Neuronal stem cell (in vitro differentiated cells): Measurements from ENCODE around the gene GRM2. TPM values are rescaled to one million over a fixed set of nuclear protein-coding genes. Genes with fewer than 3 reads are reported as not detected.

Experiments
- DNase-seq: peaks from one replicate; pipeline ENCODE4 v3.0.0-alpha.2; 2013; ENCODE audit warnings: low spot score
- H2AFZ ChIP-seq: one replicate; pipeline ENCODE4 v1.6.1; 2013; ENCODE audit warnings: mild to moderate bottlenecking, low read length, inconsistent platforms
- H2AK5ac ChIP-seq: 2 replicates; pipeline ENCODE4 v1.6.1; 2013; ENCODE audit warnings: low read depth, mild to moderate bottlenecking, inconsistent platforms, low read length, moderate library complexity, mixed read lengths
- H2BK120ac ChIP-seq: 2 replicates; pipeline ENCODE4 v1.6.1; 2013; ENCODE audit warnings: low read depth, mild to moderate bottlenecking, inconsistent platforms, low read length, moderate library complexity, mixed read lengths
- H2BK12ac ChIP-seq: one replicate; pipeline ENCODE4 v1.6.1; 2013; ENCODE audit warnings: low read length, inconsistent platforms
- H2BK15ac ChIP-seq: 2 replicates; pipeline ENCODE4 v1.6.1; 2013; ENCODE audit warnings: mild to moderate bottlenecking, low read length, inconsistent platforms, mixed read lengths
- H2BK5ac ChIP-seq: one replicate; pipeline ENCODE4 v1.6.1; 2013; ENCODE audit warnings: inconsistent platforms, mild to moderate bottlenecking, low read length, moderate library complexity
- H3K14ac ChIP-seq: one replicate; pipeline ENCODE4 v1.6.1; 2013; ENCODE audit warnings: low read length, inconsistent platforms
- H3K18ac ChIP-seq: 2 replicates; pipeline ENCODE4 v1.6.1; 2013; ENCODE audit warnings: low read length, inconsistent platforms
- H3K23ac ChIP-seq: 2 replicates; pipeline ENCODE4 v1.6.1; 2013; ENCODE audit warnings: low read depth, mild to moderate bottlenecking, mixed read lengths, low read length, inconsistent platforms; ENCODE audit not compliant: poor library complexity
- H3K27ac ChIP-seq: replicated peaks from 3 replicates; pipeline ENCODE4 v1.5.1; 2013; ENCODE audit warnings: low read length, inconsistent platforms
- H3K27me3 ChIP-seq, 3 experiments: 2 replicates each; pipeline ENCODE4 v1.6.1; 2013; ENCODE audit warnings: low read length in 3 of 3, mild to moderate bottlenecking in 2 of 3, inconsistent platforms in 1 of 3, low read depth in 1 of 3, mixed read lengths in 1 of 3, moderate library complexity in 1 of 3; ENCODE audit not compliant: control insufficient read depth in 3 of 3, insufficient read depth in 3 of 3
- H3K36me3 ChIP-seq, 2 donors: replicated peaks in 1 of 2; 2 replicates each; pipeline ENCODE4 v1.6.1; 2013; ENCODE audit warnings: low read length in 2 of 2; ENCODE audit not compliant: control insufficient read depth in 2 of 2, insufficient read depth in 2 of 2
- H3K4ac ChIP-seq: 2 replicates; pipeline ENCODE4 v1.6.1; 2013; ENCODE audit warnings: inconsistent platforms, mild to moderate bottlenecking, low read length, moderate library complexity
- H3K4me1 ChIP-seq, 2 donors: 1 replicate in 1 of 2; 2 replicates in 1 of 2; pipeline ENCODE4 v1.6.1; 2013; ENCODE audit warnings: low read length in 2 of 2, low read depth in 1 of 2; ENCODE audit not compliant: control insufficient read depth in 2 of 2, insufficient read depth in 1 of 2
- H3K4me2 ChIP-seq: one replicate; pipeline ENCODE4 v1.6.1; 2013; ENCODE audit warnings: mild to moderate bottlenecking, low read length, inconsistent platforms; ENCODE audit not compliant: insufficient read depth, poor library complexity, severe bottlenecking
- H3K4me3 ChIP-seq, 2 donors: 2 replicates each; pipeline ENCODE4 v1.5.1; 2013; ENCODE audit warnings: low read length in 2 of 2, mild to moderate bottlenecking in 2 of 2, inconsistent platforms in 1 of 2, moderate library complexity in 1 of 2
- H3K79me1 ChIP-seq: one replicate; pipeline ENCODE4 v1.6.1; 2013; ENCODE audit warnings: low read depth, mild to moderate bottlenecking, inconsistent platforms, low read length, moderate library complexity
- H3K9ac ChIP-seq: one replicate; pipeline ENCODE4 v1.6.1; 2013; ENCODE audit warnings: mild to moderate bottlenecking, low read depth, low read length, inconsistent platforms; ENCODE audit not compliant: poor library complexity
- H3K9me3 ChIP-seq, 2 donors: replicated peaks in 1 of 2; 2 replicates each; pipeline versions ENCODE3 to v1.6.1; 2013; ENCODE audit warnings: low read length in 2 of 2, mild to moderate bottlenecking in 2 of 2, inconsistent platforms in 1 of 2, low read depth in 1 of 2, mixed read lengths in 1 of 2, moderate library complexity in 1 of 2; ENCODE audit not compliant: control insufficient read depth in 2 of 2, insufficient read depth in 1 of 2
- H4K8ac ChIP-seq: one replicate; pipeline ENCODE4 v1.6.1; 2013; ENCODE audit warnings: low read depth, mild to moderate bottlenecking, inconsistent platforms, low read length, moderate library complexity
- H4K91ac ChIP-seq: one replicate; pipeline ENCODE4 v1.6.1; 2013; ENCODE audit warnings: low read length, low read depth, mild to moderate bottlenecking, inconsistent platforms; ENCODE audit not compliant: poor library complexity
- WGBS, 2 donors: extraction: QIAGEN DNeasy Blood & Tissue Kit; methylation state at CpG; one replicate each; pipeline ENCODE4 v1.1.7; 2013; ENCODE audit warnings: missing lambda C conversion rate in 2 of 2, mixed read lengths in 1 of 2; ENCODE audit not compliant: insufficient read length in 2 of 2, insufficient replicate concordance in 1 of 2; ENCODE audit errors: extremely low coverage in 2 of 2; 5-methylcytosine and 5-hydroxymethylcytosine counted together
- polyA plus RNA-seq, 2 experiments: library from polyadenylated mRNA; stranded (reverse); fragments of 200-250 nt; gene quantifications; one replicate each; pipeline ENCODE4 v1.2.3, GENCODE V29; 2013

Gene GRM2
- polyA plus RNA-seq (2013, experiment 1 of 2): 4.7 TPM
- polyA plus RNA-seq (2013, experiment 2 of 2): 4.3 TPM

- H3K27ac ChIP-seq: no peak within 1 kb of the TSS
- no peak within 1 kb of the TSS for H2BK15ac ChIP-seq
- H2AFZ ChIP-seq: peak within 1 kb of the TSS; percentile 92
- peak within 1 kb of the TSS; percentile 97 for H3K18ac ChIP-seq
- H3K14ac ChIP-seq: peak within 1 kb of the TSS; percentile 83
- H3K4ac ChIP-seq: no peak within 1 kb of the TSS
- no CpG with 5 or more reads among the region's 69 CpGs for WGBS, 2 donors
- H3K23ac ChIP-seq: peak within 1 kb of the TSS; percentile 0
- H3K9me3 ChIP-seq: no peaks in the 10 kb centered on the region
- DNase-seq: peak; percentile 89
- H2BK12ac ChIP-seq: no peak within 1 kb of the TSS
- peak within 1 kb of the TSS; percentile 54 to 86 for H3K4me3 ChIP-seq
- peak within 1 kb of the TSS; percentile 59 for H3K4me2 ChIP-seq
- H3K79me1 ChIP-seq: peaks cover 4% of the 10 kb centered on the region
- no peak within 1 kb of the TSS for H4K91ac ChIP-seq
- peak within 1 kb of the TSS; percentile 73 for H2AK5ac ChIP-seq
- H3K9ac ChIP-seq: peak within 1 kb of the TSS; percentile 90
- no peak within 1 kb of the TSS for H2BK5ac ChIP-seq
- H3K36me3 ChIP-seq: no peaks in the 10 kb centered on the region
- H3K27me3 ChIP-seq: peaks cover 0 to 16% (median 15%) of the 10 kb centered on the region in 3 experiments
- peaks cover 29 to 33% of the 10 kb centered on the region in 2 donors for H3K4me1 ChIP-seq
- H2BK120ac ChIP-seq: no peak within 1 kb of the TSS
- H4K8ac ChIP-seq: no peak within 1 kb of the TSS
These were observed at the start of gene GRM2 for GRCh38 chr3:51706788-51707731. GRM2 (plus strand) TSS chr3:51707068; CDS start chr3:51708984, 1,916 bp downstream.

GRCh38 chr3:51657234-51657633 is 49.6 kb upstream of the GRM2 start:
- no peak for DNase-seq
- no peak overlapping the region for H2AK5ac ChIP-seq
- H3K27ac ChIP-seq: no peak overlapping the region
- H2BK5ac ChIP-seq: no peak overlapping the region
- WGBS, 2 donors: no CpG with 5 or more reads among the region's 3 CpGs
- H3K23ac ChIP-seq: no peak overlapping the region
- no peaks in the 10 kb centered on the region for H3K9me3 ChIP-seq
- H2AFZ ChIP-seq: no peak overlapping the region
- no peak overlapping the region for H3K18ac ChIP-seq
- H3K9ac ChIP-seq: no peak overlapping the region
- no peak overlapping the region for H4K91ac ChIP-seq
- H3K79me1 ChIP-seq: no peaks in the 10 kb centered on the region
- H3K27me3 ChIP-seq: no peaks in the 10 kb centered on the region
- no peak overlapping the region for H2BK15ac ChIP-seq
- no peak overlapping the region for H2BK120ac ChIP-seq
- H3K4me2 ChIP-seq: no peak overlapping the region
- no peak overlapping the region for H3K14ac ChIP-seq
- H2BK12ac ChIP-seq: no peak overlapping the region
- H3K4ac ChIP-seq: no peak overlapping the region
- peaks cover 20 to 78% of the 10 kb centered on the region in 2 donors for H3K36me3 ChIP-seq
- H3K4me1 ChIP-seq: no peaks in the 10 kb centered on the region
- no peak overlapping the region for H3K4me3 ChIP-seq
- H4K8ac ChIP-seq: no peak overlapping the region

DNA sequence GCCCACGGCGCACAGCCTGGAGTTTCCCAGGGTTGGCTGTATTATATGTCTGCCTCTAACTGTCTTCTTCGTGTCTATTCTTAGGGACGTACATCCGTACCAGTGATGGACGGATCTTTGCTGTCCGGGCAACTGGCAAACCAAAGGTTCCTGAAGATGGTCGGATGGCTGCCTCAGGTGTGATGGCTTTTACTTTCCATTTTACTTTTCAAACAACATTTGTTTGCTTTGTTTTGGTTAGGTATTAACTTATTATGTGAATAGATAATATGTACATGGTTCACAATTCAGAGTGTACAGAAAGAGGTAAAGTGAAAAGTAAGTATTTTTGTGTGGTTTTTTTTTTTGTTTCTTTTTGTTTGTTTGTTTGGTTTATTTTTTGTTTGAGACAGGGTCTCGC is 46.9 kb upstream of the GRM2 start:
- WGBS, 2 donors: no CpG with 5 or more reads among the region's 9 CpGs

GRCh38 chr3:51662456-51662855 is 44.4 kb upstream of the GRM2 start:
- Histone ChIP-seq H2AK5ac (no peak overlapping the region), H3K4me2 (no peak overlapping the region), H4K8ac (no peak overlapping the region), H3K79me1 (peaks cover 3% of the 10 kb centered on the region), H4K91ac (no peak overlapping the region), H3K4me1 (no peaks in the 10 kb centered on the region), H2BK15ac (no peak overlapping the region), H3K9ac (no peak overlapping the region), H2BK120ac (no peak overlapping the region), H3K23ac (no peak overlapping the region), H2BK5ac (peak overlapping the region; percentile 66), H3K18ac (no peak overlapping the region), H3K27ac (no peak overlapping the region), H3K27me3 (no peaks in the 10 kb centered on the region), H3K14ac (no peak overlapping the region), H3K4me3 (no peak overlapping the region), H3K36me3 (peaks cover 26 to 82% of the 10 kb centered on the region in 2 donors), H3K4ac (no peak overlapping the region), H2AFZ (no peak overlapping the region), H3K9me3 (no peaks in the 10 kb centered on the region), H2BK12ac (no peak overlapping the region)
- WGBS, 2 donors: no CpG with 5 or more reads among the region's 14 CpGs
- no peak for DNase-seq

More for the DNA sequence above, 46.9 kb upstream of the GRM2 start:
- H3K4ac ChIP-seq: no peak overlapping the region
- no peak overlapping the region for H4K91ac ChIP-seq
- H3K4me3 ChIP-seq: no peak overlapping the region
- no peak overlapping the region for H3K18ac ChIP-seq
- no peak overlapping the region for H3K4me2 ChIP-seq
- no peak for DNase-seq
- no peak overlapping the region for H2BK15ac ChIP-seq
- peaks cover 32 to 91% of the 10 kb centered on the region in 2 donors for H3K36me3 ChIP-seq
- H2BK120ac ChIP-seq: no peak overlapping the region
- H2AFZ ChIP-seq: no peak overlapping the region
- no peak overlapping the region for H4K8ac ChIP-seq
- H3K79me1 ChIP-seq: peaks cover 3% of the 10 kb centered on the region
- H3K4me1 ChIP-seq: no peaks in the 10 kb centered on the region
- H3K14ac ChIP-seq: no peak overlapping the region
- no peak overlapping the region for H2BK5ac ChIP-seq
- H3K27ac ChIP-seq: no peak overlapping the region
- H2AK5ac ChIP-seq: no peak overlapping the region
- H3K9ac ChIP-seq: no peak overlapping the region
- H3K9me3 ChIP-seq: no peaks in the 10 kb centered on the region
- H3K23ac ChIP-seq: no peak overlapping the region
- no peaks in the 10 kb centered on the region for H3K27me3 ChIP-seq
- H2BK12ac ChIP-seq: no peak overlapping the region
